ENCODE measurements around the gene DAGLA.

DNA sequence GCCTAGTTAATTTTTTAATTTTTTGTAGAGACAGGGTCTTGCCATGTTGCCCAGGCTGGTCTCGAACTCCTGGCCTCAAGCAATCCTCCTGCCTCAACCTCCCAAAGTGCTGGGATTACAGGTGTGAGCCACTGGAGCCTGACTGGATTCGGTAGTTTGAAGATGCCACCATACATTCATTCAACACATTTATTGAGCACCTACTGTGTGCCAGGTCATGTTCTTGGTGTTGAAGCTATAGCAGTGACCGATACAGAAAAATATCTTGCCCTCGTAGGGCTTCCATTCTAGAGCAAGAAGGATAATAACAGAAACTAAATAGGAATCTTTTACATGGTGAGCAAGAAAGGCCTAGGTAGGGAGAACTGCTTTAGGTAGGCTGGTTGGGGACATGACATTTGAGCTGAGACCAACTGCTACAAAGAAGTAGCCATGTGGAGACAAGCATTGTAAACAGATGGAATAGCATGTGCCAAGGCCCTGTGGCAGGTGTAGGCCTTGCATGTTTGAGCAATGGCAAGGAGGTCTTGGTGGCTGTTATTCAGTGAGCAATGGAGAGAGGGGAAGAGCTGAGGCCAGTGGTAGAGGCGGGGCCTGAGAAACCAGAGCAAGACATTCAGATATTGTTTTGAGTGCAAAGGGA, 70.6 kb downstream of the DAGLA start:
- TF ChIP-seq, protein P1, sequence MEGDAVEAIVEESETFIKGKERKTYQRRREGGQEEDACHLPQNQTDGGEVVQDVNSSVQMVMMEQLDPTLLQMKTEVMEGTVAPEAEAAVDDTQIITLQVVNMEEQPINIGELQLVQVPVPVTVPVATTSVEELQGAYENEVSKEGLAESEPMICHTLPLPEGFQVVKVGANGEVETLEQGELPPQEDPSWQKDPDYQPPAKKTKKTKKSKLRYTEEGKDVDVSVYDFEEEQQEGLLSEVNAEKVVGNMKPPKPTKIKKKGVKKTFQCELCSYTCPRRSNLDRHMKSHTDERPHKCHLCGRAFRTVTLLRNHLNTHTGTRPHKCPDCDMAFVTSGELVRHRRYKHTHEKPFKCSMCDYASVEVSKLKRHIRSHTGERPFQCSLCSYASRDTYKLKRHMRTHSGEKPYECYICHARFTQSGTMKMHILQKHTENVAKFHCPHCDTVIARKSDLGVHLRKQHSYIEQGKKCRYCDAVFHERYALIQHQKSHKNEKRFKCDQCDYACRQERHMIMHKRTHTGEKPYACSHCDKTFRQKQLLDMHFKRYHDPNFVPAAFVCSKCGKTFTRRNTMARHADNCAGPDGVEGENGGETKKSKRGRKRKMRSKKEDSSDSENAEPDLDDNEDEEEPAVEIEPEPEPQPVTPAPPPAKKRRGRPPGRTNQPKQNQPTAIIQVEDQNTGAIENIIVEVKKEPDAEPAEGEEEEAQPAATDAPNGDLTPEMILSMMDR (IDR thresholded peaks at IDR 0.05; ENCODE audit: extremely low read depth in 1 of 2, insufficient read depth in 1 of 2, low read depth in 1 of 2, low read length in 2 of 2), result no peak
- TF ChIP-seq POLR2A (IDR thresholded peaks at IDR 0.05; ENCODE audit: low read depth, low read length), result no peak

Measured in endothelial cell of umbilical vein (primary cell).